K562 (cell line): Measurements from ENCODE around the gene TENM3. TPM values are rescaled to one million over a fixed set of nuclear protein-coding genes. Genes with fewer than 3 reads are reported as not detected.

ENCODE experiments used
- ATAC-seq: fragments of 200-7000 bp; cut with Tn5 transposase; 3 replicates; pipeline ENCODE4 v1.9.1; 2020; ENCODE audit warnings: moderate library complexity
- BruUV-seq: library from RNA; stranded (reverse); fragments of 400-500 nt; replicated peaks from 2 replicates; lab custom pipeline; 2021; lab: Mats Ljungman, UMichigan
- CTCF ChIA-PET: fragments of 300-600 bp; formaldehyde crosslinking; extraction: SDS; loops from one replicate; lab custom pipeline; 2021; ENCODE audit warnings: low intra/inter-chr PET ratio; lab: Yijun Ruan, JAX
- POLR2A ChIA-PET: fragments of 300-600, 350-650 bp; sonication (Branson Sonifier 250); formaldehyde crosslinking; extraction: SDS; loops from one replicate; lab custom pipeline; 2021; ENCODE audit warnings: antibody characterized with exemption, inconsistent platforms; lab: Yijun Ruan, JAX
- DNase-seq, 4 experiments: peaks; one replicate each; pipeline versions ENCODE4 v3.0.0 to v3.0.0-alpha.2; 2011 to 2018; ENCODE audit warnings: low spot score in 3 of 4, mixed read lengths in 3 of 4; ENCODE audit errors: extremely low read depth in 1 of 4
- FAIRE-seq: peaks from 2 replicates; lab custom pipeline; 2011; peaks lifted over from hg19 to GRCh38; lab: Jason Lieb, UNC
- H2AFZ ChIP-seq: 2 replicates; pipeline ENCODE4 v1.6.0; 2011; ENCODE audit warnings: low read depth, low read length, control low read depth, inconsistent platforms
- H3K27ac ChIP-seq: fragments of 200-600 bp; 3 replicates; pipeline ENCODE4 v1.8.0; 2011; ENCODE audit warnings: low read depth, mild to moderate bottlenecking, control low read depth, inconsistent platforms, low read length, moderate library complexity, mixed read lengths; ENCODE audit errors: extremely low read depth
- H3K27me3 ChIP-seq, 2 experiments: fragments of 300-600 bp in 1 of 2; 2 replicates in 1 of 2; 3 replicates in 1 of 2; pipeline versions ENCODE4 v1.6.0 to v1.8.0; 2011; ENCODE audit warnings: inconsistent platforms in 2 of 2, low read length in 2 of 2, mild to moderate bottlenecking in 1 of 2, mixed read lengths in 1 of 2, moderate library complexity in 1 of 2; ENCODE audit not compliant: control insufficient read depth in 2 of 2, insufficient read depth in 2 of 2
- H3K36me3 ChIP-seq: fragments of 300-600 bp; 3 replicates; pipeline ENCODE4 v1.8.0; 2011; ENCODE audit warnings: mild to moderate bottlenecking, low read length, inconsistent platforms; ENCODE audit not compliant: control insufficient read depth, insufficient read depth
- H3K4me1 ChIP-seq, 2 experiments: fragments of 200-600 bp in 1 of 2; replicated peaks in 1 of 2; 2 replicates in 1 of 2; 3 replicates in 1 of 2; pipeline versions ENCODE4 v1.5.1 to v1.8.0; 2011; ENCODE audit warnings: inconsistent platforms in 2 of 2, low read length in 2 of 2, mild to moderate bottlenecking in 1 of 2, mixed read lengths in 1 of 2, moderate library complexity in 1 of 2; ENCODE audit not compliant: control insufficient read depth in 2 of 2, insufficient read depth in 2 of 2
- H3K4me2 ChIP-seq: 2 replicates; pipeline ENCODE4 v1.6.1; 2011; ENCODE audit warnings: low read length, control low read depth, inconsistent platforms, mixed read lengths; ENCODE audit not compliant: insufficient read depth
- H3K4me3 ChIP-seq: fragments of 200-600 bp; sonication (generic), shearing (Covaris generic); 2 replicates; pipeline ENCODE4 v1.5.1; 2016; ENCODE audit warnings: control low read depth, inconsistent platforms
- H3K79me2 ChIP-seq: fragments of 200-600 bp; 3 replicates; pipeline ENCODE4 v1.8.0; 2011; ENCODE audit warnings: low read length, inconsistent platforms; ENCODE audit not compliant: control insufficient read depth, insufficient read depth
- H3K9ac ChIP-seq, 2 experiments: 2 replicates each; pipeline versions ENCODE4 v1.6.0 to v1.6.1; 2011; ENCODE audit warnings: low read depth in 2 of 2, low read length in 2 of 2, control low read depth in 1 of 2, inconsistent platforms in 1 of 2, mild to moderate bottlenecking in 1 of 2, mixed read lengths in 1 of 2; ENCODE audit not compliant: insufficient read depth in 1 of 2
- H3K9me1 ChIP-seq: one replicate; pipeline ENCODE4 v1.6.0; 2011; ENCODE audit warnings: inconsistent platforms, mild to moderate bottlenecking, low read length, moderate library complexity; ENCODE audit not compliant: control insufficient read depth, insufficient read depth
- H3K9me3 ChIP-seq: replicated peaks from 2 replicates; pipeline ENCODE4 v1.5.1; 2011; ENCODE audit warnings: low read depth, low read length, inconsistent platforms; ENCODE audit not compliant: control insufficient read depth, insufficient read depth
- H4K20me1 ChIP-seq: replicated peaks from 2 replicates; pipeline ENCODE4 v1.6.1; 2011; ENCODE audit warnings: low read length, inconsistent platforms, mixed read lengths; ENCODE audit not compliant: control insufficient read depth, insufficient read depth
- ATF1 ChIP-seq, 2 experiments: fragments of 450-650 bp in 1 of 2; IDR thresholded peaks; 2 replicates each; pipeline ENCODE4 v1.6.1; 2016; ENCODE audit warnings: missing compliant biosample characterization in 1 of 2, missing genetic modification characterization in 1 of 2
- HCFC1 ChIP-seq: IDR thresholded peaks from 2 replicates; pipeline ENCODE4 v1.6.1; 2012; ENCODE audit warnings: low read depth, low read length, improper control_type of control experiment
- MED1 ChIP-seq: sonication (generic); formaldehyde crosslinking; IDR thresholded peaks from 2 replicates; pipeline ENCODE4 v1.8.1; 2023; ENCODE audit warnings: missing genetic modification reagents, borderline replicate concordance
- RB1 ChIP-seq: fragments of 450-650 bp; IDR thresholded peaks from 2 replicates; pipeline ENCODE4 v1.6.1; 2017; ENCODE audit warnings: low read depth, mild to moderate bottlenecking
- SFPQ ChIP-seq: fragments of 200-400 bp; formaldehyde crosslinking; IDR thresholded peaks from 2 replicates; pipeline ENCODE4 v1.6.1; 2017; ENCODE audit warnings: mild to moderate bottlenecking, low read depth, low read length, moderate library complexity
- SIX5 ChIP-seq, 2 experiments: IDR thresholded peaks; 2 replicates each; pipeline ENCODE4 v1.6.1; 2011; ENCODE audit warnings: low read length in 2 of 2, borderline replicate concordance in 1 of 2, low read depth in 1 of 2, mild to moderate bottlenecking in 1 of 2, moderate library complexity in 1 of 2; ENCODE audit not compliant: insufficient read depth in 1 of 2
- SMARCE1 ChIP-seq: fragments of 450-650 bp; IDR thresholded peaks from 2 replicates; pipeline ENCODE4 v1.7.1; 2016; ENCODE audit warnings: mild to moderate bottlenecking
- SPI1 ChIP-seq: IDR thresholded peaks from 2 replicates; pipeline ENCODE4 v1.6.1; 2011; ENCODE audit warnings: low read depth, low read length, control low read depth, borderline replicate concordance
- SUPT5H ChIP-seq: fragments of 450-650 bp; IDR thresholded peaks from 2 replicates; pipeline ENCODE4 v1.6.1; 2016
- ZNF224 ChIP-seq: sonication (generic); formaldehyde crosslinking; IDR thresholded peaks from 2 replicates; pipeline ENCODE4 v1.8.0; 2022; ENCODE audit warnings: mild to moderate bottlenecking, missing genetic modification reagents
- WGBS: fragments of 100-300 bp; shearing (Covaris generic); methylation state at CpG from one replicate; pipeline ENCODE4 v1.1.6; 2016; ENCODE audit warnings: low coverage, mixed read lengths; ENCODE audit not compliant: insufficient coverage; ENCODE audit errors: missing lambda C conversion rate; 5-methylcytosine and 5-hydroxymethylcytosine counted together
- in situ Hi-C: fragments of 300-500 bp; cut with MboI; formaldehyde crosslinking; loops from 4 replicates; pipeline ENCODE4 v1.15.0; 2018; ENCODE audit warnings: inconsistent platforms, mixed read lengths
- intact Hi-C: fragments of 100-400 bp; cut with micrococcal nuclease; formaldehyde crosslinking; loops from 2 replicates; pipeline ENCODE4 v1.14.2; 2022
- polyA plus RNA-seq, 8 experiments: library from polyadenylated mRNA; depleted of rRNA in 4 of 8; stranded (reverse) in 5 of 8; unstranded in 3 of 8; fragments of >200 nt; fragmentation: Nextera tagmentation in 2 of 8; fragmentation: Illumina TruSeq in 1 of 8; extraction: Ambion mirVana in 2 of 8; extraction: Trizol in 1 of 8; gene quantifications; 2 replicates each; pipeline versions ENCODE4 v1.2.1 to v1.2.3, GENCODE V29; 2011 to 2014; ENCODE audit warnings: inconsistent platforms in 1 of 8, missing spikeins in 1 of 8
- total RNA-seq, 7 experiments: library from RNA; depleted of rRNA in 6 of 7; stranded (reverse); fragments of >200 nt in 6 of 7; fragmentation: Illumina TruSeq in 2 of 7; extraction: Trizol in 2 of 7; gene quantifications; 2 replicates each; pipeline versions ENCODE4 v1.2.1 to v1.2.3, GENCODE V29; 2011 to 2021; ENCODE audit warnings: low replicate concordance in 1 of 7
- TF ChIP-seq, protein P1 (sequence below): sonication (generic); formaldehyde crosslinking; IDR thresholded peaks from 2 replicates; pipeline ENCODE4 v1.8.0; 2023; ENCODE audit warnings: mild to moderate bottlenecking, missing genetic modification reagents
- TF ChIP-seq, protein P2 (sequence below): sonication (generic); formaldehyde crosslinking; IDR thresholded peaks from 2 replicates; pipeline ENCODE4 v1.8.1; 2023; ENCODE audit warnings: mild to moderate bottlenecking, missing genetic modification reagents

TENM3 gene
- total and polyA plus RNA-seq, 9 of the 15 experiments (the other 6 are each of a cell fraction or from before 2014, with no cell fraction given), result 0.01 to 0.02 TPM; not detected in 7

DNA sequence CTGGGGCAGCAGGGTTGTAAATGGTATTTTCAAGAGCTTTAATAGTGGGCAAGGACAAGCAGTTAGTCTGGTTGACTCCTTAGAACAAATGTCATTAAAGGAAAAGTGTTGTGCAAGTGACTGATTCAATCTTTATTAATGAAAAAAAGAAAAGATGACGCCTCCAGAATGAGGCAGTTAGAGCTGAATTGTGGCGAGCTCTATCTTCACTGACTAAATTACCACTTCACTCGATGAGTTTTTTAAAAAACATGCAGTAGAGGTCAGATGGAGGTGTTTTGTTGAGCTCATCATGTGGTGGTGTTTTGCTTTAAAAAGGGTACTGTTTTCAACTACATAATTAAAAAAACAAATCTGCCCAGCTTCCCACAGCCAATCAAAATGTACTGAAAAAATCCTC lies 28.1 kb upstream of the TENM3 start:
- intact Hi-C loops (no loop called here), in situ Hi-C loops (no loop called here)
- H3K27me3 ChIP-seq, result peaks cover 0 to 5% of the 10 kb centered on the region in 2 experiments; a peak in 1 of 5 replicates
- no peak overlapping the region for H3K27ac ChIP-seq
- FAIRE-seq (no peak), ATAC-seq (no peak), DNase-seq (no peak)
- 0% methylated on average over 3 of the region's 3 CpGs for WGBS
- H2AFZ ChIP-seq, result no peak overlapping the region
- no peaks in the 10 kb centered on the region for H4K20me1 ChIP-seq
- H3K36me3 ChIP-seq, result no peaks in the 10 kb centered on the region
- ChIA-PET POLR2A (interaction anchor here (0.8 kb wide), 1 partner anchor 9 kb away, joined by 3 read pairs; no protein-coding TSS in a partner anchor), CTCF (no interaction called here)
- TF ChIP-seq SIX5 (IDR thresholded peaks at IDR 0.05; ENCODE audit: borderline replicate concordance in 1 of 2, insufficient read depth in 1 of 2, low read depth in 1 of 2, low read length in 2 of 2), result no peak
- no peak for TF ChIP-seq SUPT5H
- TF ChIP-seq, protein P1, sequence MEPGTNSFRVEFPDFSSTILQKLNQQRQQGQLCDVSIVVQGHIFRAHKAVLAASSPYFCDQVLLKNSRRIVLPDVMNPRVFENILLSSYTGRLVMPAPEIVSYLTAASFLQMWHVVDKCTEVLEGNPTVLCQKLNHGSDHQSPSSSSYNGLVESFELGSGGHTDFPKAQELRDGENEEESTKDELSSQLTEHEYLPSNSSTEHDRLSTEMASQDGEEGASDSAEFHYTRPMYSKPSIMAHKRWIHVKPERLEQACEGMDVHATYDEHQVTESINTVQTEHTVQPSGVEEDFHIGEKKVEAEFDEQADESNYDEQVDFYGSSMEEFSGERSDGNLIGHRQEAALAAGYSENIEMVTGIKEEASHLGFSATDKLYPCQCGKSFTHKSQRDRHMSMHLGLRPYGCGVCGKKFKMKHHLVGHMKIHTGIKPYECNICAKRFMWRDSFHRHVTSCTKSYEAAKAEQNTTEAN, result no peak
- TF ChIP-seq SMARCE1, result no peak
- no peak for TF ChIP-seq SPI1
- TF ChIP-seq RB1, result no peak
- no peak for TF ChIP-seq ZNF224 (CRISPR knock-in tag)
- TF ChIP-seq MED1 (CRISPR knock-in tag), result no peak
- TF ChIP-seq SFPQ, result no peak
- TF ChIP-seq, protein P2, sequence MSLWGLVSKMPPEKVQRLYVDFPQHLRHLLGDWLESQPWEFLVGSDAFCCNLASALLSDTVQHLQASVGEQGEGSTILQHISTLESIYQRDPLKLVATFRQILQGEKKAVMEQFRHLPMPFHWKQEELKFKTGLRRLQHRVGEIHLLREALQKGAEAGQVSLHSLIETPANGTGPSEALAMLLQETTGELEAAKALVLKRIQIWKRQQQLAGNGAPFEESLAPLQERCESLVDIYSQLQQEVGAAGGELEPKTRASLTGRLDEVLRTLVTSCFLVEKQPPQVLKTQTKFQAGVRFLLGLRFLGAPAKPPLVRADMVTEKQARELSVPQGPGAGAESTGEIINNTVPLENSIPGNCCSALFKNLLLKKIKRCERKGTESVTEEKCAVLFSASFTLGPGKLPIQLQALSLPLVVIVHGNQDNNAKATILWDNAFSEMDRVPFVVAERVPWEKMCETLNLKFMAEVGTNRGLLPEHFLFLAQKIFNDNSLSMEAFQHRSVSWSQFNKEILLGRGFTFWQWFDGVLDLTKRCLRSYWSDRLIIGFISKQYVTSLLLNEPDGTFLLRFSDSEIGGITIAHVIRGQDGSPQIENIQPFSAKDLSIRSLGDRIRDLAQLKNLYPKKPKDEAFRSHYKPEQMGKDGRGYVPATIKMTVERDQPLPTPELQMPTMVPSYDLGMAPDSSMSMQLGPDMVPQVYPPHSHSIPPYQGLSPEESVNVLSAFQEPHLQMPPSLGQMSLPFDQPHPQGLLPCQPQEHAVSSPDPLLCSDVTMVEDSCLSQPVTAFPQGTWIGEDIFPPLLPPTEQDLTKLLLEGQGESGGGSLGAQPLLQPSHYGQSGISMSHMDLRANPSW (CRISPR knock-in tag), result no peak
- no peak for TF ChIP-seq HCFC1
- TF ChIP-seq ATF1 (CRISPR knock-in tag; IDR thresholded peaks at IDR 0.05), result no peak
- TF ChIP-seq ATF1 (tag; IDR thresholded peaks at IDR 0.05), result no peak
- no peak overlapping the region for H3K4me3 ChIP-seq
- no peaks in the 10 kb centered on the region for H3K9me3 ChIP-seq
- no TSS peak for BruUV-seq
- no peak overlapping the region for H3K9ac ChIP-seq
- no peaks in the 10 kb centered on the region for H3K9me1 ChIP-seq
- no peaks in the 10 kb centered on the region for H3K4me1 ChIP-seq
- no peak overlapping the region for H3K4me2 ChIP-seq
- H3K79me2 ChIP-seq, result no peaks in the 10 kb centered on the region
